Spleen (tissue), 11 donors: Measurements from ENCODE around the gene THAP7. TPM values are rescaled to one million over a fixed set of nuclear protein-coding genes. Genes with fewer than 3 reads are reported as not detected.

Experiments
- DNase-seq: peaks from one replicate; pipeline ENCODE4 v3.0.0-alpha.2; 2020
- H3K27ac ChIP-seq, 8 donors: fragments of 200-600 bp; sonication (generic) in 7 of 8; 1 replicate in 4 of 8; 2 replicates in 4 of 8; pipeline versions ENCODE4 v1.5.0 to v1.8.0; 2016 to 2021; ENCODE audit warnings: inconsistent platforms in 4 of 8, mild to moderate bottlenecking in 4 of 8, moderate library complexity in 1 of 8
- H3K27me3 ChIP-seq, 7 donors: fragments of 200-600 bp; sonication (generic) in 6 of 7; replicated peaks in 1 of 7; 1 replicate in 4 of 7; 2 replicates in 3 of 7; pipeline versions ENCODE4 v1.5.0 to v1.8.0; 2016 to 2021; ENCODE audit warnings: inconsistent platforms in 3 of 7, mild to moderate bottlenecking in 1 of 7
- H3K36me3 ChIP-seq, 6 donors: fragments of 200-600 bp; sonication (generic) in 5 of 6; 1 replicate in 4 of 6; 2 replicates in 2 of 6; pipeline versions ENCODE4 v1.5.0 to v1.8.0; 2016 to 2021; ENCODE audit warnings: inconsistent platforms in 2 of 6
- H3K4me1 ChIP-seq, 6 donors: fragments of 200-600 bp; sonication (generic) in 5 of 6; 1 replicate in 3 of 6; 2 replicates in 3 of 6; pipeline versions ENCODE4 v1.5.0 to v1.8.0; 2016 to 2021; ENCODE audit warnings: inconsistent platforms in 3 of 6
- H3K4me3 ChIP-seq, 8 donors: fragments of 200-600 bp; sonication (generic) in 7 of 8; 1 replicate in 4 of 8; 2 replicates in 4 of 8; pipeline versions ENCODE4 v1.5.0 to v1.8.0; 2016 to 2021; ENCODE audit warnings: inconsistent platforms in 4 of 8, mild to moderate bottlenecking in 4 of 8, moderate library complexity in 2 of 8
- H3K9me3 ChIP-seq, 8 donors: fragments of 200-600 bp; sonication (generic) in 7 of 8; 1 replicate in 4 of 8; 2 replicates in 4 of 8; pipeline versions ENCODE4 v1.5.0 to v1.8.0; 2016 to 2021; ENCODE audit warnings: inconsistent platforms in 4 of 8
- POLR2A ChIP-seq, 3 donors: fragments of 450-650 bp; IDR thresholded peaks; one replicate each; pipeline ENCODE4 v1.5.1; 2017; ENCODE audit warnings: antibody characterized with exemption in 3 of 3, mild to moderate bottlenecking in 1 of 3
- POLR2AphosphoS5 ChIP-seq, 3 donors: sonication (generic); formaldehyde crosslinking; IDR thresholded peaks; one replicate each; pipeline ENCODE4 v1.5.1; 2017; ENCODE audit warnings: antibody characterized with exemption in 3 of 3
- WGBS, 5 donors: extraction: QIAGEN DNeasy Blood & Tissue Kit in 3 of 5; methylation state at CpG; one replicate each; pipeline versions ENCODE4 v1.1.5 to v1.1.7; 2013 to 2018; 5-methylcytosine and 5-hydroxymethylcytosine counted together
- intact Hi-C: fragments of 100-400 bp; cut with DNase I; formaldehyde crosslinking; loops from one replicate; pipeline ENCODE4 v1.15.0; 2023; ENCODE audit warnings: low total_unique reads
- polyA plus RNA-seq, 3 donors: library from polyadenylated mRNA; stranded (reverse); fragments of 200-250 nt; gene quantifications; one replicate each; pipeline ENCODE4 v1.2.1, GENCODE V29; 2013
- total RNA-seq, 7 donors: library from RNA; depleted of rRNA in 3 of 7; stranded (reverse); fragments of >200 nt in 3 of 7; fragmentation: NEBNext Ultra II Directional in 4 of 7; extraction: Animal tissue kit (Norgen Biotek cat#: 25700) in 4 of 7; gene quantifications; one replicate each; pipeline versions ENCODE4 v1.1.0 to v1.2.1, GENCODE V29; 2016 to 2021
- TF ChIP-seq, protein P1 (sequence below), 11 experiments: fragments of 200-600 bp in 7 of 11; fragments of 450-650 bp in 4 of 11; sonication (generic) in 4 of 11; IDR thresholded peaks in 8 of 11; conservative IDR thresholded peaks in 3 of 11; 1 replicate in 7 of 11; 2 replicates in 4 of 11; pipeline versions ENCODE4 v1.4.0 to v1.8.0; 2016 to 2021; ENCODE audit warnings: antibody characterized with exemption in 11 of 11, inconsistent platforms in 4 of 11, mild to moderate bottlenecking in 1 of 11
- donor health status: healthy with polysubstance abuse.
- donor health status: DM: no; HTN: no; CAD: no; lungs with moderate emphysema.
- donor health status: DM: no; HTN: no; CAD: no.
- donor health status: Bipolar disorder and iron deficiency.
- donor health status: healthy.
- donor health status: DM: no; HTN: no; CAD: no.
- donor health status: DM: yes; HTN: yes; CAD: no.

Gene THAP7
- total and polyA plus RNA-seq, 10 donors = 16.7 to 53.3 (median 29.6) TPM

- H3K36me3 ChIP-seq = no peaks in the 10 kb centered on the region
- intact Hi-C loops = loop anchor here (10.0 kb wide), 1 partner anchor 50 kb away; the partner anchor contains the start of gene P2RX6
- WGBS, 5 donors = 0 to 16% (median 4%) methylated on average over 3 to 28 of the region's 28 CpGs
- TF ChIP-seq, protein P1, sequence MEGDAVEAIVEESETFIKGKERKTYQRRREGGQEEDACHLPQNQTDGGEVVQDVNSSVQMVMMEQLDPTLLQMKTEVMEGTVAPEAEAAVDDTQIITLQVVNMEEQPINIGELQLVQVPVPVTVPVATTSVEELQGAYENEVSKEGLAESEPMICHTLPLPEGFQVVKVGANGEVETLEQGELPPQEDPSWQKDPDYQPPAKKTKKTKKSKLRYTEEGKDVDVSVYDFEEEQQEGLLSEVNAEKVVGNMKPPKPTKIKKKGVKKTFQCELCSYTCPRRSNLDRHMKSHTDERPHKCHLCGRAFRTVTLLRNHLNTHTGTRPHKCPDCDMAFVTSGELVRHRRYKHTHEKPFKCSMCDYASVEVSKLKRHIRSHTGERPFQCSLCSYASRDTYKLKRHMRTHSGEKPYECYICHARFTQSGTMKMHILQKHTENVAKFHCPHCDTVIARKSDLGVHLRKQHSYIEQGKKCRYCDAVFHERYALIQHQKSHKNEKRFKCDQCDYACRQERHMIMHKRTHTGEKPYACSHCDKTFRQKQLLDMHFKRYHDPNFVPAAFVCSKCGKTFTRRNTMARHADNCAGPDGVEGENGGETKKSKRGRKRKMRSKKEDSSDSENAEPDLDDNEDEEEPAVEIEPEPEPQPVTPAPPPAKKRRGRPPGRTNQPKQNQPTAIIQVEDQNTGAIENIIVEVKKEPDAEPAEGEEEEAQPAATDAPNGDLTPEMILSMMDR (IDR thresholded peaks at IDR 0.05 in 8 of 11, conservative IDR thresholded peaks at IDR 0.05 in 3 of 11) = no peak
- no peak for TF ChIP-seq POLR2AphosphoS5 (IDR thresholded peaks at IDR 0.05)
- no peak for TF ChIP-seq POLR2A (IDR thresholded peaks at IDR 0.05)
- H3K27me3 ChIP-seq = peaks cover 0 to 32% (median 16%) of the 10 kb centered on the region in 7 donors
- H3K9me3 ChIP-seq = no peaks in the 10 kb centered on the region
- H3K27ac ChIP-seq = no peak overlapping the region
- H3K4me1 ChIP-seq = peaks cover 5 to 62% (median 45%) of the 10 kb centered on the region in 6 donors
- DNase-seq = peak; percentile 71
- peak overlapping the region in 5 of 8 donors; percentile 14 to 63 (median 25) for H3K4me3 ChIP-seq
Observed at GRCh38 chr22:20964799-20965103, 37.2 kb downstream of the THAP7 start.

DNA sequence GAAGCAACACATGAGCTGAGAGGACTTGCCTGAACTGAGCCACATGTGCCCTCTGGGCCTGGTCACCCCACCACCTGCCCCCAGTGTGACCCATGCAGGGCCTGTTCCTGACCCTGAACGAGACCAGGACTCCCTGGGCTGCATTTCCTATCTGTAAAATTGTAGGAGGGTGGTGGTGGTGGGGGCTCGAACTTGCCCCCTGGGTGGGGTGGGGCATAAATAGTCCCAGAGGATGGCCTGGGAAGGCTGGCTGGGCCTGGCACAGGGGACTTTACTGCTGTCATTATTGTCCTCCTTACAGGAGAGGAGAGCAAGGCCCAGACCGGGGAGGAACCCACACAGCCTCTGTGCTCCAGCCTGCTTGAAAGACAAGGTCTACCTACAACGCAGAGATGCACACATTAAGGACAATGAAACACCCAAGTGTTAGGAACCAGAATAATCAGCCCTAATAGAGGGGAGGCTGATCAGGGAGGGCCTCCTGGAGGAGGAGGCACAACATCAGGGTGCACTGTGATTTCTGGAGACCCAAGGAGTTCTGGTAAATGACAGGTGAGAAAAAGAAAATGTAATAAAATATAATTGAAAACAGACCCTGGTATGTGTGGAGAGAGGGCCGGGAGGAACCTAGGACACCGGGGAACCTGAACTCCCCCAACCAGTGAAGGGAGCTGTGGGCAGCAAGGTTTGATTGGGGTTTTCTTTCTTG lies 37.7 kb downstream of the THAP7 start:
- 62 to 67% (median 64%) methylated on average over 6 of the region's 6 CpGs for WGBS, 5 donors
- Histone ChIP-seq H3K36me3 (no peaks in the 10 kb centered on the region), H3K9me3 (no peaks in the 10 kb centered on the region), H3K27ac (no peak overlapping the region), H3K27me3 (peaks cover 0 to 37% (median 16%) of the 10 kb centered on the region in 7 donors), H3K4me3 (peak overlapping the region in 5 of 8 donors; percentile 14 to 63 (median 25)), H3K4me1 (peaks cover 5 to 62% (median 45%) of the 10 kb centered on the region in 6 donors)
- intact Hi-C loops = loop anchor here (10.0 kb wide), 1 partner anchor 51 kb away; the partner anchor contains the start of gene P2RX6
- TF ChIP-seq, protein P1 (IDR thresholded peaks at IDR 0.05 in 8 of 11, conservative IDR thresholded peaks at IDR 0.05 in 3 of 11) = peak in 1 of 11 experiments; percentile 15
- no peak for TF ChIP-seq POLR2AphosphoS5 (IDR thresholded peaks at IDR 0.05)
- peak; percentile 64 for DNase-seq

- intact Hi-C loops = loop anchor here (10.0 kb wide), 1 partner anchor 51 kb away; the partner anchor contains the start of gene P2RX6
- Histone ChIP-seq H3K27ac (no peak overlapping the region), H3K4me3 (no peak overlapping the region), H3K27me3 (peaks cover 0 to 45% (median 16%) of the 10 kb centered on the region in 7 donors), H3K4me1 (peaks cover 5 to 57% (median 40%) of the 10 kb centered on the region in 6 donors), H3K36me3 (no peaks in the 10 kb centered on the region), H3K9me3 (no peaks in the 10 kb centered on the region)
- WGBS, 5 donors = 76 to 87% (median 82%) methylated on average over 7 of the region's 7 CpGs
- peak; percentile 47 for DNase-seq
- TF ChIP-seq POLR2AphosphoS5 (IDR thresholded peaks at IDR 0.05) (no peak), POLR2A (IDR thresholded peaks at IDR 0.05) (no peak)
- TF ChIP-seq, protein P1 (IDR thresholded peaks at IDR 0.05 in 8 of 11, conservative IDR thresholded peaks at IDR 0.05 in 3 of 11) = no peak
Observed at GRCh38 chr22:20963201-20964052, 38.5 kb downstream of the THAP7 start.
